Adrenal gland (tissue), 5 donors: ENCODE data around the gene LMAN1L.

Experiments
- POLR2A ChIP-seq, 2 donors: fragments of 450-650 bp; IDR thresholded peaks; one replicate each; pipeline ENCODE4 v1.6.1; 2017; ENCODE audit warnings: antibody characterized with exemption in 2 of 2, mild to moderate bottlenecking in 2 of 2, moderate library complexity in 1 of 2
- TF ChIP-seq, protein P1 (sequence below), 6 experiments: fragments of 450-650 bp in 4 of 6; fragments of 200-600 bp in 2 of 6; sonication (generic) in 1 of 6; IDR thresholded peaks; 1 replicate in 5 of 6; 2 replicates in 1 of 6; pipeline versions ENCODE4 v1.5.1 to v1.8.0; 2016 to 2021; ENCODE audit warnings: antibody characterized with exemption in 6 of 6, mild to moderate bottlenecking in 2 of 6, moderate library complexity in 1 of 6
- donor health status: DM: no; HTN: no; CAD: no.

DNA sequence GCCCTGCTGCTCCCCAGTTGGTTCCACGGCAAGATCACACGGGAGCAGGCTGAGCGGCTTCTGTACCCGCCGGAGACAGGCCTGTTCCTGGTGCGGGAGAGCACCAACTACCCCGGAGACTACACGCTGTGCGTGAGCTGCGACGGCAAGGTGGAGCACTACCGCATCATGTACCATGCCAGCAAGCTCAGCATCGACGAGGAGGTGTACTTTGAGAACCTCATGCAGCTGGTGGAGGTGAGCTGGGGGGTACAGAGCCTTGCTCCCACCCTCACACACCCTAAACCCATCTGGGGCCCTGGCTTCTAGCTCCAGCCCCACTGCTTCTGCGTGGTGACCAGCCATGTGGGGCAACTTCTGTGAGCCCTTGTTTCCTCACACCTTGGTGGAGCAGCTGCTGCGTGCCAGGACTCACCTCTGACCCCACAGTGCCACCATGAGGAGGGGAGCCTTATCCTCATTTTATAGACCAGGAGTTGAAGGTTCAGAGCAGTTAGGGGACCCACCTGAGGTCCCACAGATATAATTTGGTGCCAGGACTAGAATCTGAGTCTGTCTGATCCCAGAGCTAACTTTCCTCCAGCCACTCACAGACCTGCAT is 13.3 kb upstream of the LMAN1L start:
- TF ChIP-seq, protein P1, sequence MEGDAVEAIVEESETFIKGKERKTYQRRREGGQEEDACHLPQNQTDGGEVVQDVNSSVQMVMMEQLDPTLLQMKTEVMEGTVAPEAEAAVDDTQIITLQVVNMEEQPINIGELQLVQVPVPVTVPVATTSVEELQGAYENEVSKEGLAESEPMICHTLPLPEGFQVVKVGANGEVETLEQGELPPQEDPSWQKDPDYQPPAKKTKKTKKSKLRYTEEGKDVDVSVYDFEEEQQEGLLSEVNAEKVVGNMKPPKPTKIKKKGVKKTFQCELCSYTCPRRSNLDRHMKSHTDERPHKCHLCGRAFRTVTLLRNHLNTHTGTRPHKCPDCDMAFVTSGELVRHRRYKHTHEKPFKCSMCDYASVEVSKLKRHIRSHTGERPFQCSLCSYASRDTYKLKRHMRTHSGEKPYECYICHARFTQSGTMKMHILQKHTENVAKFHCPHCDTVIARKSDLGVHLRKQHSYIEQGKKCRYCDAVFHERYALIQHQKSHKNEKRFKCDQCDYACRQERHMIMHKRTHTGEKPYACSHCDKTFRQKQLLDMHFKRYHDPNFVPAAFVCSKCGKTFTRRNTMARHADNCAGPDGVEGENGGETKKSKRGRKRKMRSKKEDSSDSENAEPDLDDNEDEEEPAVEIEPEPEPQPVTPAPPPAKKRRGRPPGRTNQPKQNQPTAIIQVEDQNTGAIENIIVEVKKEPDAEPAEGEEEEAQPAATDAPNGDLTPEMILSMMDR (IDR thresholded peaks at IDR 0.05), result no peak
- TF ChIP-seq POLR2A (IDR thresholded peaks at IDR 0.05), result no peak
